Activated T-helper 1 cell treated with anti-CD3 and anti-CD28 coated beads, Interleukin-2, amount 50 U/mL, for 16 hours (primary cell): Measurements from ENCODE around the gene MAP2K5.

Experiments
- DNase-seq, 2 donors: peaks; one replicate each; pipeline ENCODE4 v3.0.0-alpha.2; 2020; ENCODE audit warnings: low read depth in 1 of 2, low spot score in 1 of 2

MAP2K5 gene

GRCh38 chr15:67542420-67543347, at the start of gene MAP2K5:
MAP2K5 (plus strand) TSS chr15:67542703; CDS start chr15:67543336, 633 bp downstream.
- DNase-seq = peak; percentile 69 to 71

GRCh38 chr15:67495585-67495984, 46.9 kb upstream of the MAP2K5 start:
- DNase-seq = no peak

DNA sequence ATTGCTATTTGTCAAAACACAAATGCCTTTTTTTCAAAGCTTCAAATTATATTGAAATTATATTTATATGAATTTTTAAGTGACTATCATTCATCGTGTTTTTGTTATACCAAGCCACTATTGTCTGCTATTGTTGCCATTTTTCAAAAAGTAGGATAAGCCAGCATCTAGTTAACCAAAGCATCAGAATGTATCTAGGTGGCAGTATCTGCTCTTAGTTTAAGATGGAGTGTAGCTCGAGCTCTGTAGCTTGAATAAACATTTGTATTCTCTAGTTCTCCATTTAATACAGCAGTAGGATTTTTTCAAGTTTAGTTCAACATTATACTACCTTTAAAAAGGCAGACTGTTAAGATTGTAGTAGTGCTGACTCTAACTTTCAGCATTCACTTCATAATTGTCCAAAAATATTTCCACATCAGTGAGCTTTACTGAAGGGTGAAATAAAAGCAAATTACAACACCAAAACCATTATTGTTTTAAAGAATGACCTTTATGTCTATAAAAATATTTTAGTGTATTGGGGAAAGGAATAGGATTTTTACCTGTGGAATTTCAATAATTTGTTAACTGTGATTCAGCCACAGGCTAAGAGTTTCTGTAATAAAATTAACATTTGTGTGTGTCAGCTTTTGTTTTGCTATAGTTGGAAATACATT, 41.2 kb upstream of the MAP2K5 start:
- no peak for DNase-seq

DNA sequence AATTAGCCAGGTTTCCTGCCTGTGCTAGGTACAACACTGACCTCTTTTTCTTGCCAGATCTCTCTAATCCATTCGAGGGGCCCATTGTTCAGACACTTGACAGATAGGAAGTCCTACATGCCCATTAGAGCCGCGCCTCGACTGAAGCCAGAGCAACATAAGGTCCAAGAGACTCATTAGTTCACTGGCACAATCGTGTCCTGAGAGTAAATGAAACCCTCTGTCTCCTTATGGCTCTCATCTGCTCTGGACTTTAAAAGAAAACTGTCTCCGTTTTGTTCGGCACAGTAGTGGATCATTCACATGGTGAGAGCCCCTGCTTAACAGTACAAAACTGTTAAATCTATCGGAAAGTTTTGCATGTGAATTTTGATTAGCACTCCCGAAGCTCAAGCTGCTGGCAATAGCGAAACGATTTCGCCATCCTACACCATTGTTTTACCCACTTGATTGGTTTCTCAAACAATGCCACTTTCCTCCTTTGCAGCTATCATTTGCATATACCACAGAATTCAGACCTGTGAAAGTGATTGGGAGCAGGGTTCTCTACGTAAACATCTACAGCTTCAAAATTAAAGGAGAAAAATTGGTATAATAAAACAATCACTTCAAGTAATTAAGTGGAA, 40.6 kb upstream of the MAP2K5 start:
- no peak for DNase-seq

DNA sequence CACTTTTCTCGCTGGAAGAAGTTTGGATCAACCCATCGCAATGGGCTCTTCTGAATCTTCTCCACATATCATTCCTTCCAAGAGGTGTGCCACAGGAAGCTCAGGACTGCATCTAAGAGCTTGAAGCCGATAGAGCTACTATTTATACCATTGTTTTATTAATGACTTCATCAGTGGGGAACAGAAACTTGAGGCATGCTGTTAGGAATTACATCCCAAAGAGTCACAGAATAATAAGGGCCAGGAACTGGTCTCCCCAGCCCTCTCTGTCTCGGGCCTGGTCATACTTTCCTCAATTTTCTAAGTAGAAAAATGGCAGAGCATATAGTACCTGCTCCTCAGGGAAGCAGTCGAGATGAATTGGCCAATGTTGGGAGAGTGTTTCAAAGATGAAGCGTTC, 38.4 kb upstream of the MAP2K5 start:
- no peak for DNase-seq

GRCh38 chr15:67504796-67505195, 37.7 kb upstream of the MAP2K5 start:
- no peak for DNase-seq

DNA sequence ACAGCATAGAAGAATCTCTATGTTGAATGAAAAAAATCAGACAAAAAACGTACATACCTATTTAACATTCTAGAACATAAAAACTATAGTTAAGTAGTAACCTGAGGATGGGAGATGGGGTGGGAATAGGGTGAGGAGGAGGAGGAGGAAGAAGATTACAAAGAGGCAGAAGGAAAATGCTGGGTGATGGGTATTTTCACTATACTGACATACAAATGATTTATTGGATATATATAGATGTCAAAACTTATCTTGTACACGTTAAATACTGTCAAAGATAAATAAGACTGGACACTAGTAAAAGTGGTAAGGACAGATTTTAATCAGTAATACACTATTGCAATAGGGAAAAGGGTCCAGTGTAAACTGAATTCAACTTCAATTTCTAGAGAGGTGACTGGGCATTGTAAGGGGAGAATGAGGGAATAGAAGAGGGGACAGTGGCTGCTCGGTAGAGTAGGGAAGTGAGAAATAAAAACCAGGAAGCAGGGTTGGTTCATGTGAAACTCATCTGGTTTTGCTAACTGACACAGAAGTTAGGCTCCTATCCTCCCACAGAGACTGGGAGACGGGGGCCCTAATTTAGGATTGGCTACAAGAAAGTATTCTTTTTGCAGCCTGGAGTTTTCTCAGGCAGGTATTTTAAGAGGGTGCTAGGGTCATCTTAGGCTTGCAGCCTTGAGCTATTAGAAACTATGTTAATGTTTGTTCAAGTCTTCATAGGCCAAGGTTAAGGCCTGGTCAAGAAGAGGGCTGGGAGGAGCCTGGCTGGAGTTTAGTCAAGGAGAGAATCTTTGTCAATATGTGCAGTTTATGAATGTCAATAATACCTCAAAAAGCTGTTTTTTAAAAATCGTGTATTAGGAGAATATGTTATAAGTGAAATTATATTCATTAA, 36.6 kb upstream of the MAP2K5 start:
- no peak for DNase-seq

DNA sequence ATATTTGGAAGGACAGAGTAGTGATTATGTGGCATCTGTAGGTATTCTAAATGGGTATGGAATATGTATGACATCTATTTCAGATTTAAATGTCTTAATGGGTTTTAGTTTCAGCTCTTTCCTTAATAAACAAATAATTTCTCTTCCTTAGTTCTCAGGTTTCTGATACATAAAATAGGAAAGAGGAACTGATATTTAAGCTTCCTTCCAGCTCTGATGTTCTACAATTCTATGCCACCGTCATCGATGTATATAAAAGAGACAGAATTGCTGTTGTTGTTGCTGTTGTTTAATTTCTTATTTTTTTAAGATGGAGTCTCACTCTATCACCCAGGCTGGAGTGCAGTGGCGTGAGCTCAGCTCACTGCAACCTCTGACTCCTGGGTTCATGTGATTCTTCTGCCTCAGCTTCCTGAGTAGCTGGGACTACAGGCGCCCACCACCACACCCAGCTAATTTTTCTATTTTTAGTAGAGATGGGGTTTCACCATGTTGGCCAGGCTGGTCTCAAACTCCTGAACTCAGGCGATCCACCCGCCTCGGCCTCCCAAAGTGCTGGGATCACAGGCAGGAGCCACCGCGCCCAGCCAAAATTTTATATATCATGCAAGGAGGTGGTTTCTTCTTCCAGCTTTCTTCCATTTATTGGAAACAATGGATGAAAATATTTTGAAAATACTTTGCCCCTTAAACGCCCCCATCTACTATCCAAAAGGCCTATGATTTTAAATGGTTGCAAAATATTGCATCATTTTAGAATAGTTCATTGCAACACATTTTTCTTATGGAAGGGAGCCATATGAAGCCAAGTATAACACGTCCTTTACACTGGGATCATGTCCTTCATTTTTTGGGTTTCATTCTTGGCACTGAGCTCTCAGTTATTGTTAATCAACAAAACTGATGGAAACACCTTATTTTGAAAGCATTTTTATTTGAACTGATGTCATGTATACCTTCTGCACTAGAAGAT, 35.4 kb upstream of the MAP2K5 start:
- DNase-seq = no peak

GRCh38 chr15:67508407-67508806, 34.1 kb upstream of the MAP2K5 start:
- no peak for DNase-seq

DNA sequence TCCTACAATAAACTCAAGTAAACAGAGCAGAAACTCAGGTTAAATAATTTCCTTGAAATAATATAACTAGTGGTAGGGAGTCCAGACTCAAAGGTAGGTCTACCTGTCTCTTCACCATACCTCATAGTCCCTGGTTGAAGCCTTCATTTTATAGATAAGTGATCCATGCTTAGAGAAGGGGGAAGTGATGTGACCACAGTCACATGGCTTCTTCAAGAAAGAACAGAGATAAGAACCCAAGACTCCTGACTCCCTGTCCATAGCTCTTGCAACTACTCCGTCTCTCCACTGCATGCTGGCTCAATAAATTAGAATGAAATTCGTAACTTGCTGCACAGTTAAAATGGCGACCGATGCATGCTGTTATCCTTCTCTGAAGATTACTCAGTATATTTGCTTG, 32.6 kb upstream of the MAP2K5 start:
- no peak for DNase-seq

- DNase-seq = no peak
These were observed 31.8 kb upstream of the MAP2K5 start for GRCh38 chr15:67510597-67511190.

- DNase-seq = no peak
These were observed 30.9 kb upstream of the MAP2K5 start for GRCh38 chr15:67511606-67512005.

- no peak for DNase-seq
These were observed 30.4 kb upstream of the MAP2K5 start for GRCh38 chr15:67512140-67512539.

DNA sequence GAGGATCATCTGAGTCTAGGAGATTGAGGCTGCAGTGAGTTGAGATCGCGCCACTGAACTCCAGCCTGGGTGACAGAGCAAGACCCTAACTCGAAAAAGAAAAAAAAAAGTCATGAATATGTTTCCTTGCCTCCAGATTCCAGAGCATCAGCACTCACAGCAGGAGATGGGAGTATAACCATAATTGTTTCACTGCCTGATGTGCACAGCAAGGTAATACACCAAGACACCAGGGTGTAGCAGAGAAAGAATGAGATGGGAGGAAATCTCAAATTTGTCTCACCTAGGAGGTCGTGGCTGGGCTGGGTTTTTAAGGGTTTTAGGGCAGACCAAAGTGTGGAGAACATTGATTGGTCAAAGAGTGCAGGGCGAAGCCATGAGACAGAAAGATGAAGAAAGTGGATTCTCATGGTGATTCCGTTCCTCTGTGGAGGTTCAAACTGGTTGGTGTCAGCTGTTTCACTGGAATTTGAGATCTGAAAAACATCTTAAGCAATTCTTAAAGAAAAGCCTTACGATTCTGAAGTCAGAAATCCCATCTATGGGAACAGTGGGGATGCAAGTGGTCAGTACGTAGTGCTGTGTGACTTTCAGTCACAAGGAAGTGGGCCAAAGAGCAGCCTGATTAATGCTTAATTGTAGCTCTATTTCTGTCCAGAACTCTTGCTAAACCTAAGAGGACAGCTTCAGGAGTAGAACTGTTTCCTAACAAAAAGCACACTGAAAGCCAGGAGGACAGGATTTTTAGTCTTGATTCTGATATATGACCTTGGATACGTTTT, 29.4 kb upstream of the MAP2K5 start:
- no peak for DNase-seq

DNA sequence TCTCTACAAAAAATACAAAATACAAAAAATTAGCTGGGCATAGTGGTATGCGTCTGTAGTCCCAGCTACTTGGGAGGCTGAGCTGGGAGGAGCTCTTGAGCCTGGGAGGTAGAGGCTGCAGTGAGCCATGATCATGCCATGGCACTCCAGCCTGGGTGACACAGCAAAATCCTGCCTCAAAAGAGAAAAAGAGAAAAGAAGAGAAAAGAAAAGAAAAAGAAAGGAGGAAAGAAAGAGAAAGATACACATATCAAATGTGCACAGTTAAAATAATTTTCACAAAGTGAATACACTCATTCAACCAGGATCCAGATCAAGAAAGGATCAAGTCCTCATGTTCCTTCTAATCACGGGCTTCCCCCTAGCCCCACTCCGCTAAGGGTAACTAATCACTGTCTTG, 27.4 kb upstream of the MAP2K5 start:
- no peak for DNase-seq

- no peak for DNase-seq
These were observed 26.9 kb upstream of the MAP2K5 start for GRCh38 chr15:67515557-67515956.

DNA sequence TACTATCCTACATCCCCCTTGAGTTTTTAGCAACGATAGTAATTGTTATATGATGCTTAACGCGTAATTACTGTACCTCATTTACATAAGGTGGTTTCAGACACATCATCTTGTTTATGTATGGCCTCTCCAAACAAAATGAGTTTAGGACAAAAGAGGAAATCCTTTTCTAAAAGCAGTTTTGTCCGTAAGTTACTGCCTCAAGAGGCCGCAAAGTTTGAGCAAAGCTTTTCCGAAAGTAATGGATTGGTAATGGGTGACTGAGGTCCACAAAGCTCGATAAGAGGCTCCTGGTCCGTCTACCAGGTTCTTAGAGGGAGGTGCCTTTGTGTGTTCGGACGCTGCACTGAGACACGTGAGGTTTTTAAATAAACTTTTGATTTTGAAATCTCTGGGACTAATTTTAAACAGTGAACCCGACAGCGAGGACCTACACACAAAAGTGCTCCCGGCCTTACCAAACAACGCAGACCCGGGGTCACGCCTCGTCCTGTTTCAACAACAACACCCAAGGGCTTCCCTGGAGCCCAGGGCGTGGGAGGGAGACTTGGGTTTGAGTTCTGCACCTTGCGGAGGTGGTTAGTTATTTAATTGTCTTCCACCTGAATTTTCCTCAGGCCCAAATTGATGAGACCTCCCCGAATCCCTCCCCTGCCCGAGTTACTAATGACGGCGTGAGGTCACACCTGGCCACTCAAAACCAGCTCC, 22.0 kb upstream of the MAP2K5 start:
- no peak for DNase-seq
